Type B pancreatic cell (in vitro differentiated cells): ENCODE results near the gene MIDN. TPM values are rescaled to one million over a fixed set of nuclear protein-coding genes. Genes with fewer than 3 reads are reported as not detected.
"Not testable (repeated sequence)": the region's sequence is repeated elsewhere in the genome, so short reads cannot be mapped to it uniquely, and the experiment has no call there.

ENCODE experiments used
- DNase-seq: peaks from one replicate; pipeline ENCODE4 v3.0.0; 2021; ENCODE audit warnings: mixed read lengths; ENCODE audit not compliant: unreplicated experiment; ENCODE audit errors: extremely low spot score
- H3K27ac Mint-ChIP-seq: 2 replicates; pipeline ENCODE4 v1.8.0; 2021; ENCODE audit warnings: mild to moderate bottlenecking, mixed read lengths
- H3K27me3 Mint-ChIP-seq: 2 replicates; pipeline ENCODE4 v1.8.0; 2021; ENCODE audit warnings: mixed read lengths
- H3K36me3 Mint-ChIP-seq: 2 replicates; pipeline ENCODE4 v1.8.0; 2021; ENCODE audit warnings: mixed read lengths
- H3K4me1 Mint-ChIP-seq: one replicate; pipeline ENCODE4 v1.8.0; 2021; ENCODE audit warnings: mixed read lengths; ENCODE audit not compliant: unreplicated experiment
- H3K4me3 Mint-ChIP-seq: 2 replicates; pipeline ENCODE4 v1.8.0; 2021; ENCODE audit warnings: mild to moderate bottlenecking, mixed read lengths
- H3K9me3 Mint-ChIP-seq: 2 replicates; pipeline ENCODE4 v1.8.0; 2021; ENCODE audit warnings: mixed read lengths
- CTCF ChIP-seq: fragments of 200-600 bp; sonication (generic); conservative IDR thresholded peaks from 2 replicates; pipeline ENCODE4 v1.5.0; 2021; ENCODE audit warnings: antibody characterized with exemption, mild to moderate bottlenecking
- total RNA-seq: library from RNA; stranded (reverse); gene quantifications from 2 replicates; pipeline ENCODE4 v1.2.1, GENCODE V29; 2021; ENCODE audit warnings: low replicate concordance

The MIDN gene
- total RNA-seq, 1 donor from 2014 or later = 122 TPM

DNA sequence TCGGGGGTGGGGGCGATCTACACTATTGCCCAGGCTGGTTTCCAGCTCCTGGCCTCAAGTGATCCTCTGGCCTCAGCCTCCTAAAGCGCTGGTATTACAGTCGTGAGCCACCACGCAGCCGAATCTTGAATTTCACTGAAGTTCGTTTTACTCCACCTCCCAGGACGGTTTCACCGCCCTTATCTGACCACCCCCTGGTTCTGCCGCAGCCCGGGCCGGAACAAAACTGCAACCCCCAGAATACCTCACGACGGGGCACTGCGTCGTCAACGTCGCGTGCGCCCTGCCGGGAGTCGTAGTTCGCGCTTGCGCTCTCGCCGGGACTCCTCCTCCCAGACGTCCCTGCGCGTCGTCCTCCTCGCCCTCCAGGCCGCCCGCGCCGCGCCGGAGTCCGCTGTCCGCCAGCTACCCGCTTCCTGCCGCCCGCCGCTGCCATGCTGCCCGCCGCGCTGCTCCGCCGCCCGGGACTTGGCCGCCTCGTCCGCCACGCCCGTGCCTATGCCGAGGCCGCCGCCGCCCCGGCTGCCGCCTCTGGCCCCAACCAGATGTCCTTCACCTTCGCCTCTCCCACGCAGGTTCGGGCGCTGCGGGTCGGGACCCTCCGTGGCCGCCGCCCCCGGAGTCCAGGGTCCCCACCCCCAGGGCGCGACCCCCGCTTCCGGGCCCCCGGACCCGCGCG, 6.8 kb upstream of the MIDN start, which contains the start of gene ATP5F1D:
Gene ATP5F1D, plus strand, starts transcription at position 335 of the 679 bp plus-strand sequence. Its CDS starts 100 bp downstream, at position 435.
- H3K4me1 Mint-ChIP-seq = peaks cover 12% of the 10 kb centered on the region
- no peaks in the 10 kb centered on the region for H3K9me3 Mint-ChIP-seq
- peak within 1 kb of the TSS; percentile 92 for H3K4me3 Mint-ChIP-seq
- no peaks in the 10 kb centered on the region for H3K36me3 Mint-ChIP-seq
- no peaks in the 10 kb centered on the region for H3K27me3 Mint-ChIP-seq
- peak within 1 kb of the TSS; percentile 93 for H3K27ac Mint-ChIP-seq
- peak; percentile 92 for DNase-seq
- TF ChIP-seq CTCF = no peak

DNA sequence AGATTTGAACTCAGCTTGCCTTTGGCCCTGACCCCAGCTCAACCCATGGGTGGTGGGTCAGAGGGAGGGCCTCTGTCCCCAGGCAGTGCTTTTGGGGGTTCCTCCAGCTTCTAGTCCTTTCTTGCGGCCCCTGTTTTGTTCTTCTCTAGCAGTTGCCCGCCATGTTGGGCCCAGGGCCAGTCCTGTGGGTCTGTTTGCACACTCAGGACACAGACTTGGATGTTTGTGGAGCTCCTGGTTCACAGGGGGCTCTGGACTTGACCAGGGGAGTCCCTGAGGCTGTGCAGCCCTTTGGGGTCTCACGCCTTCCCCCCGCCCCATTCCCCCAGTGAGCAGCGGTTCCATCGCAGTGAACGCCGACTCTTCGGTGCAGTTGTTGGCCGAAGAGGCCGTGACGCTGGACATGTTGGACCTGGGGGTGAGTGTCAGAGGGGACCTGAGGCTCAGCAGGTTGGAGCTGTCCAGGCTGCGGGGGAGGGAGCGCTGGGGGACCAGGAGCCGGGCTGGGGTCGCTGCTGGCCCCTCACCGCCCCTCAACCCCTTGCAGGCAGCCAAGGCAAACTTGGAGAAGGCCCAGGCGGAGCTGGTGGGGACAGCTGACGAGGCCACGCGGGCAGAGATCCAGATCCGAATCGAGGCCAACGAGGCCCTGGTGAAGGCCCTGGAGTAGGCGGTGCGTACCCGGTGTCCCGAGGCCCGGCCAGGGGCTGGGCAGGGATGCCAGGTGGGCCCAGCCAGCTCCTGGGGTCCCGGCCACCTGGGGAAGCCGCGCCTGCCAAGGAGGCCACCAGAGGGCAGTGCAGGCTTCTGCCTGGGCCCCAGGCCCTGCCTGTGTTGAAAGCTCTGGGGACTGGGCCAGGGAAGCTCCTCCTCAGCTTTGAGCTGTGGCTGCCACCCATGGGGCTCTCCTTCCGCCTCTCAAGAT, 4.4 kb upstream of the MIDN start:
- no peaks in the 10 kb centered on the region for H3K9me3 Mint-ChIP-seq
- TF ChIP-seq CTCF = peak; percentile 94
- peak overlapping the region; percentile 87 for H3K4me3 Mint-ChIP-seq
- peaks cover 5% of the 10 kb centered on the region for H3K4me1 Mint-ChIP-seq
- no peaks in the 10 kb centered on the region for H3K27me3 Mint-ChIP-seq
- H3K36me3 Mint-ChIP-seq = no peaks in the 10 kb centered on the region
- no peak for DNase-seq
- peak overlapping the region; percentile 87 for H3K27ac Mint-ChIP-seq

- peak overlapping the region; percentile 87 for H3K27ac Mint-ChIP-seq
- no peak for DNase-seq
- TF ChIP-seq CTCF = no peak
- H3K9me3 Mint-ChIP-seq = no peaks in the 10 kb centered on the region
- no peaks in the 10 kb centered on the region for H3K36me3 Mint-ChIP-seq
- no peaks in the 10 kb centered on the region for H3K27me3 Mint-ChIP-seq
- H3K4me3 Mint-ChIP-seq = peak overlapping the region; percentile 79
- H3K4me1 Mint-ChIP-seq = peaks cover 5% of the 10 kb centered on the region
These were observed 3.5 kb upstream of the MIDN start for GRCh38 chr19:1244693-1245451.

DNA sequence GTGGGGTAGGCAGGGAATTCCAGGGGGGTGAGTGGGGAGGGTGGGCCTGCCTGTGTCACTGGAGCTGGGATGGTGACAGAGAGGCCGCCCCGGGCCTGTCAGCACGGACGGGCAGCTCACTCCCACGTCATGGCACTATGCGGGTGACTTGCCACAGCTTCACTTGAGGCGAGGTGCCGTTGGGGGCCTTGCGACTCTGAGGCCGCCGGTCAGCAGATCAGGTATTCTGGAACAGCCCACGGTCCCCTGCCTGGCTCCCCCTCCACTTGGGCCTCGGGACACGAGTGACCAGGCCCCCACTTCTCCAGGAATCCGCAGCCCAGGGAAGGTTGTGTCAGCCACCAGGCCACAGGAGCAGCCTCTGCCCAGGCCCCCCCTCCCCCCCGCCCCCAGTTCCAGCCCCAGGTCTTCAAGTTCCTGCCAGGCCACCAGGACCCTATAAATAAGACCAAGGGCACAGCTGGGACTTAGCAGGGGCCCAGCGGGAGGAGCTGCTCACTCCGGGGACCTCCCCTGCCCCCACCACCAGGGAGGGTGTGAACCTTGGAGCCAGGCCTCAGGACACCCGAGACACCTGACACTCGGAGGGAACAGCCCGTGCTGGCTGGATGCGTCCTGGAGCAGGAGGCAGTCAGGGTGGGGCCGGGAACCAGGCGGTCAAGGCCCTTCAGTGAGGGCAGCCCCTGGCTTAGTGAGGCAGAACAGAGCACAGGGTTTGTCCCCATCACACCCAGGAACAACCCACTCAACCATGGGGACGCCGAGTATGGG, 2.7 kb upstream of the MIDN start:
- H3K36me3 Mint-ChIP-seq = no peaks in the 10 kb centered on the region
- DNase-seq = no peak
- H3K4me1 Mint-ChIP-seq = peaks cover 5% of the 10 kb centered on the region
- TF ChIP-seq CTCF = no peak
- no peak overlapping the region for H3K4me3 Mint-ChIP-seq
- H3K27ac Mint-ChIP-seq = no peak overlapping the region
- no peaks in the 10 kb centered on the region for H3K9me3 Mint-ChIP-seq
- no peaks in the 10 kb centered on the region for H3K27me3 Mint-ChIP-seq

DNA sequence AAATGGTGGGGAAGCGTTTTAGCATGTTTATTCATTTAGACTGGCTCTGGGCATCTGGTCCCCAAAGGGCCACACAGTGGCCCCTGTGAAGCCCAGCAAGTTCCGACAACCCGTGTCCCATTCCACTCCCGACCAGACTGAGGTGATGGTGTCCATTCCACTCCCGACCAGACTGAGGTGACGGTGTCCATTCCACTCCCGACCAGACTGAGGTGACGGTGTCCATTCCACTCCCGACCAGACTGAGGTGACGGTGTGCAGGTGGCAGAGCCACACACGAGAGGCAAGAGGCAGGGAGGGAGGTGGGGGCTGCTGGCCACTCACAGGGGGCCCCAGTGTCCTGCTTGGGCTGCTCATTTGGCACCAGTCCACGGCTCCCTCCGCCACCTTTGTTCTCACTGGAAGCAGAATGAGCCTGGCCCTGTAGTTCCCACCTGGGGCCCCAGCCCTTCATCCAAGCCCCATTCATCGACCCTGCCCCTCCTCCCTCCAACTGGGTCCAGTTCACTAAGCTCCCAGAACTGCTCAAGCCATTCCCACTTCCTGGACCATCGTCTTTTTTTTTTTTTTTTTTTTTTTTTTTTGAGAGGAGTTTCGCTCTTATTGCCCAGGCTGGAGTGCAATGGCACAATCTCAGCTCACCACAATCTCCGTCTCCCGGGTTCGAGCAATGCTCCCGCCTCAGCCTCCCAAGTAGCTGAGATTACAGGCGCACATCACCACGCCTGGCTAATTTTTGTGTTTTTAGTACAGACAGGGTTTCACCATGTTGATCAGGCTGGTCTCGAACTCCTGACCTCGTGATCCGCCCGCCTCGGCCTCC, 1.9 kb upstream of the MIDN start:
- H3K27me3 Mint-ChIP-seq, H3K9me3 Mint-ChIP-seq, H3K4me1 Mint-ChIP-seq, DNase-seq, H3K36me3 Mint-ChIP-seq: not testable (repeated sequence)
- Mint-ChIP-seq H3K27ac (peak overlapping the region; percentile 50), H3K4me3 (peak overlapping the region; percentile 63)
